ENCODE measurements around the gene INKA1. TPM values are rescaled to one million over a fixed set of nuclear protein-coding genes. Genes with fewer than 3 reads are reported as not detected.
A peak's percentile ranks its signal among the peaks of the same experiment; 100 is the strongest.
"Not testable (repeated sequence)": the region's sequence is repeated elsewhere in the genome, so short reads cannot be mapped to it uniquely, and the experiment has no call there.

The INKA1 gene
- total RNA-seq, 1 experiment from 2014 or later: 1.3 TPM

DNA sequence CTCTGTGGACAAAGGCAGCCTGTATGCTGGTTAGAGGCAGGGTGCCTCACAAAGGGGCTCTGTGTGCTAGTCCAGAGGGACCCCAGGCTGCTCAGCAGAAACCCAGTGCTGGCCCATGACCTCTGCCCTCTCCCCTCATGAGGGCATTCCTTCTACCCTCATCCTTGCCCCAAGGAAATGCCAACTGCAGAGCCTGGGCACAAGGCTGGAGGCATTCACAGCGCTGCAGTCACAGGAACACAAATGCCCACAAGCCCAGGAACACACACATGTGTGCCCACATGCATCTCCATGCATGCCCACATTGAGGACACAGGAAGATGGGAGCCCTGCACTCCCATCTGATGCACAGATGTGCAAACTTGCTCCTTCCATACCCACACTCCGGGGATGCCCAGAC, 3.8 kb downstream of the INKA1 start:
- Histone ChIP-seq H3K4me3 (no peak overlapping the region), H3K27ac (no peak overlapping the region), H3K4me1 (replicated peaks) (peaks cover 13% of the 10 kb centered on the region), H3K9me3 (replicated peaks) (no peaks in the 10 kb centered on the region), H3K27me3 (replicated peaks) (no peaks in the 10 kb centered on the region), H3K36me3 (peaks cover 3% of the 10 kb centered on the region; the same call in 1 of the 2 replicates)
- no peak for DNase-seq (ENCODE audit: low read depth in 1 of 2, low spot score in 2 of 2)

DNA sequence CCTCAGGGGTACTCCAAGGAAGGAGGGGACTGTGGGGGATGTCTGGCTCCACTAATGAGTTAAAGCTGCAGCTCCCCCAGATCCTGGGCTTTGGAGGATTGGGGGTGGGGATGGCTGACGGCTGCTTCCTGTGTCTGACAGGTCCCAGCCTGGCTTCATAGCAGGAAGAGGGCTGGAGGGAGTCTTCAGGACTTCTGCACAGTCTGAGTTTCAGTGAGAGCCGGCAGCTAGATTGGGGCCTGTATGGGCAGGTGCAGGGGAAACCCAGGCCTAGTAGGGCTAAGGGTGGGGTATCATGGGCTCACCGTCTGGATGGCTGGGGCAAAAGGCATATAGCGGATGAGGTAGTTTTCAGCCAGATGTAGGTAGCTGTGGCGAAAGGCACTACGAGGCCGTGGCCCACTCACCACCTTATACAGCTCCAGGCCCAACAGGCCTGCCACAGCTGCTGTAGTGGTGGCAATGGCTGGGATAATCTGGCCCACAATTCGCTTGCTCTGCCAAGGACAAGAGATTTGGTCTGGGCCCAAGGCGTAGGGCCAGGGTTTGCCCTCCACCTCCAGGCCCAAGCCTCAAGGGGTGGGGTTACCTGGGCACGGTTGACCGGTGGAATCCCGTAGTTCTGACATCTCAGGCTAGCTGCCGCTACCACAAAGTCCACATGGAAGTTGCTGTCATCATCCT, 4.5 kb downstream of the INKA1 start:
- Histone ChIP-seq H3K27me3 (replicated peaks) (no peaks in the 10 kb centered on the region), H3K36me3 (peaks cover 3% of the 10 kb centered on the region; the same call in 1 of the 2 replicates), H3K27ac (no peak overlapping the region), H3K4me3 (no peak overlapping the region), H3K4me1 (replicated peaks) (peaks cover 9% of the 10 kb centered on the region), H3K9me3 (replicated peaks) (no peaks in the 10 kb centered on the region)
- no peak for DNase-seq (ENCODE audit: low read depth in 1 of 2, low spot score in 2 of 2)

DNA sequence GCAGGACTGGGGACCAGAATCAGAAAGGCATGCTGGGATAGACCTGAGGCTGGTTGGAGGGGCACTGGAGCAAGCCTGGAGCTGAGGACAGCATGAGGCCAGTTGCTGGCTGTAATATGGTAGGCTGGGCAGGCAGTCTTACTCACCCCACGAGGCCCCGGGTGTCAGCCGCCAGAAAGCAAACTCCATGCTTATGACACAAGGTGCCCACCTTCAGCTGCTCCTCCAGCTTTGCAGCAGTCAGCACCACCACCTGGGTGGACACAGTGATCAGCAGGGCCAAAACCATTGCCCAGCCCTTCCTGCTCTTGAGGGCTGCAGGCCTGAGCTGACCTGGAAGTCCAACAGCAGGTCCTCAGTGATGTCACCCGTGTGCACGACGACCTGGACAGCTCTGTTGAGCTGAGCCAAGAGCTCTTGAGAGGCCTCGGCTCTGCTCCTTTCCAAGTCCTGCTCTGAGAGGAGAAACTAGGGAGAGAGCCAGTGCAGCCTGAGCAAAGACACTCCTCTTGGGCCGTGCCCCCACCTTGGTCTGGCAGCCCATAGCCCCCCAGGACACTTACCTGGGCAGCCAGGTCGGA, 9.9 kb downstream of the INKA1 start:
- Histone ChIP-seq H3K27ac (no peak overlapping the region), H3K4me3 (peak overlapping the region; percentile 31), H3K4me1 (replicated peaks) (peaks cover 9% of the 10 kb centered on the region), H3K36me3 (no peaks in the 10 kb centered on the region), H3K27me3 (replicated peaks) (no peaks in the 10 kb centered on the region), H3K9me3 (replicated peaks) (no peaks in the 10 kb centered on the region)
- DNase-seq (ENCODE audit: low read depth in 1 of 2, low spot score in 2 of 2): no peak

DNA sequence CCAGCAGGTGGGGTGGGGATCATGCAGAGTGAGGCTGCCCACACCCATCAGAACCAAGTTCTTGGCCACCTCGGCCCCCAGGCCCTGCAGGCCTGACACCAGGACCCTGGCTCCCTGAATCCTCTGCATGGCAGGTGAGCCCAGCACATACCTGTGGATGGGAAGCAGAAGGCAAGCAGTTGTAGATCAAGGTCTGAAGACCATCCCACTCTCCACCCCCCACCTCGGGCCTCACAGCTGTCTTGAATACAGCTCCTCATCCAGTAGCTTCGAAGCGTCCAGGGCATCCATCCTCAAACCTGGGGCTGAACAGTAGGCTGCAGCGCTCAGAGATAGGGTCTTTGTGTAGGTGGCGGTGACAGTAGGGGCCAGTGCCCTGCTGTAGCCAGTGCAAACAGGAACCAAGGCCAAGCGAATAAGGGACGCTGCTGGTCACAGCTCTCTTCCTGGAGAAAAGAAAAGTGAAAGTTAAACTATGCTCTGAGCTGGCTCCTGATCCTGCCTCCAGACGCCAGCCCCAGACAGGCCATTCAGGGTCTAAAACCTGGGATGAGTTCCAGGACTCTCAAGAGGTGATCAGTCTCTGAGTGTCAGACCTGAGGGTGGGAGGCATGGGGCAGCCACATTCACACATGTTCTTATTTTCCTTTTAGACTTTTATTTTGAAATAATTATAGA, 10.6 kb downstream of the INKA1 start, which contains the start of gene UBA7:
Gene UBA7, minus strand, starts transcription at position 457 of the 678 bp plus-strand sequence. Its CDS starts 166 bp downstream, at position 291.
- H3K4me1 ChIP-seq (replicated peaks): peaks cover 9% of the 10 kb centered on the region
- peak within 1 kb of the TSS; percentile 31 for H3K4me3 ChIP-seq

DNA sequence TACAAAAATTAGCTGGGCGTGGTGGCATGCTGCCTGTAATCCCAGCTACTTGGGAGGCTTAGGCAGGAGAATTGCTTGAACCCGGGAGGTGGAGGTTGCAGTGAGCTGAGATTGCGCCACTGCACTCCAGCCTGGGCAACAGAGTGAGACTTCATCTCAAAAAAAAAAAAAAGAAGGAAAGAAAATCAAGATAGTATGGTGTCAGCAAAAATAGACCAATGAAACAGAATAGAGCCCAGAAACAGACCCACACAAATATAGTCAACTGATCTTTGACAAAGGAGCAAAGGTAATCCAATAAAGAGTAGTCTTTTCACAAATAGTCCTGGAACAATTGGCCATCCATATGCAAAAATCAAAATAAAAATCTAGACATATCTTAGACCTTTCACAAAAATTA, 20.1 kb downstream of the INKA1 start:
- H3K27me3 ChIP-seq (replicated peaks); H3K36me3 ChIP-seq; H3K9me3 ChIP-seq (replicated peaks); H3K27ac ChIP-seq; DNase-seq (ENCODE audit: low read depth in 1 of 2, low spot score in 2 of 2); H3K4me1 ChIP-seq (replicated peaks); H3K4me3 ChIP-seq: not testable (repeated sequence)

More for the DNA sequence above, 10.6 kb downstream of the INKA1 start, which contains the start of gene UBA7:
- DNase-seq (ENCODE audit: low read depth in 1 of 2, low spot score in 2 of 2): peak in 1 of 2 experiments; percentile 56
- H3K9me3 ChIP-seq (replicated peaks): no peaks in the 10 kb centered on the region
- H3K36me3 ChIP-seq: no peaks in the 10 kb centered on the region
- H3K27me3 ChIP-seq (replicated peaks): no peaks in the 10 kb centered on the region
- peak within 1 kb of the TSS; percentile 34 for H3K27ac ChIP-seq

DNA sequence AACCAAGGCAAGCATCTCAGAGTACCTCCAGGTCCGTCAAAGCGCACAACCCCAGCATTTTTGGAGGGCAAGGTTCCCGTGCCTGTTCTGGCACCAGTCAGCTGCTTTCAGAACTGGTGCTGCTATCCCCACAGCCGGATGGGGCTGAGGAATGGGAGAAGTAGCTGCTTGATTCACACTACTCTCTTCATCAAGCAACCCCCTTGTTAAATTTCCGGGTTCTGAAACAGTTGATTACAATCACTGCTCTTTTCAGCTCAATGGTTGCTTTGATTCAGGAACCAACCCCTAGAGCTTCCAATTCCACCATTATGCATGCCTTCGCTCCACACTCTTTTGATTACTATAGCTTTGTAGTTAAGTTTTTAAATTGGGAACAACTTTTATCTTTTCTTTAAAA, 23.0 kb downstream of the INKA1 start:
- no peak for DNase-seq (ENCODE audit: low read depth in 1 of 2, low spot score in 2 of 2)
- no peak overlapping the region for H3K27ac ChIP-seq
- H3K4me1 ChIP-seq (replicated peaks): no peaks in the 10 kb centered on the region
- no peaks in the 10 kb centered on the region for H3K27me3 ChIP-seq (replicated peaks)
- peaks cover 11% of the 10 kb centered on the region for H3K36me3 ChIP-seq
- H3K4me3 ChIP-seq: no peak overlapping the region
- H3K9me3 ChIP-seq (replicated peaks): no peaks in the 10 kb centered on the region

DNA sequence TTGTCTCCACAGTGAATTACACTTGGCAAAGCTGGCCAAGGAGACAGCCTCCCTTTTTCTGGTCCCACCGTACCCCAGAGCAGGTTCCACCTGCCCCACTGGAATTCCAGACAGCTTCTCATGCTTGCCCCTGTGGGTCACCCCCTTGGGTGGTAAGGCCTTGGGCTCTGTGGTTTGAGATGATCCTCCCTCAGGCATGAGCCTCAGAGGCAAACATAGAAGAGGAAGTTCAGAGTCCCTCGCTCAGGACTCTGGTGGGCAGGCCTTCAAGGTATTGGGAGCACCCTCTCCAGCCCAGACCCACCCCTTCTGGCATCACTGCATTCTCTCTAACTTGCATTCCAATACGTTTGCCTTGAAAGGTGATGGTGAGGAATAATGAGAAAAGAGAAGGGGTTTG, 28.3 kb downstream of the INKA1 start:
- H3K9me3 ChIP-seq (replicated peaks): no peaks in the 10 kb centered on the region
- H3K4me1 ChIP-seq (replicated peaks): no peaks in the 10 kb centered on the region
- H3K4me3 ChIP-seq: no peak overlapping the region
- peaks cover 33% of the 10 kb centered on the region for H3K36me3 ChIP-seq
- no peak overlapping the region for H3K27ac ChIP-seq
- H3K27me3 ChIP-seq (replicated peaks): no peaks in the 10 kb centered on the region
- no peak for DNase-seq (ENCODE audit: low read depth in 1 of 2, low spot score in 2 of 2)

DNA sequence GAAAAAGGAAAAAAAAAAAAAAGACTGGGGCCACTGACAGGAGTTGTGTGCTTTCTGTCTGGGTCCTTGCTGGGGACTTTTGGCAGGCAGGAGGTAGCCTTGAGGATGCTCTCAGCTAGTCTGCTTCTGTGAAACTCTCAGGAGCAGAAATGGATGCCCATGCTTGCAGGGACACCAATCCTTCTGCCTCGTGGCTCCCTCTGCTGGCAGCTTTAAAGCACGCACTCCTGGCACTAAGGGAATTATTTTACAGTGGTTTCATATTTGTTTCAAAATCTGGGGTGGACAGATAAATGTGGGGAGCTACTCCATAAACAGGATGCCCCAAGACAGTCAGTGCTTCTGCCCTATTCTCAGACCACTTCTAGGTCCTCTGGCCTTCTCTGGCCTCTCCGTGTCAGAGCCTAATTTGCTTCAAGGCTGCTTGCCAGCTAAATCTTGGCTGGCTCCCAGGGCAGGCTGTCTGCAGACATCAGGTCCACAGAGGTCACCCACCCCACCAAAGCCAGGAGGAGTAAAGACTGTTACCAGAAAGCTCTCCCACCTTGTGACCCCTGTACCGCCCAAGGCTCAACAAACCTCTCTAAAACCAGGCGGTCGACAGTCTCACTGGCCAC, 36.2 kb downstream of the INKA1 start:
- Histone ChIP-seq H3K4me1 (replicated peaks) (no peaks in the 10 kb centered on the region), H3K4me3 (no peak overlapping the region), H3K9me3 (replicated peaks) (no peaks in the 10 kb centered on the region), H3K27ac (no peak overlapping the region), H3K27me3 (replicated peaks) (no peaks in the 10 kb centered on the region), H3K36me3 (peaks cover 42% of the 10 kb centered on the region)
- DNase-seq (ENCODE audit: low read depth in 1 of 2, low spot score in 2 of 2): peak; percentile 41 to 60

DNA sequence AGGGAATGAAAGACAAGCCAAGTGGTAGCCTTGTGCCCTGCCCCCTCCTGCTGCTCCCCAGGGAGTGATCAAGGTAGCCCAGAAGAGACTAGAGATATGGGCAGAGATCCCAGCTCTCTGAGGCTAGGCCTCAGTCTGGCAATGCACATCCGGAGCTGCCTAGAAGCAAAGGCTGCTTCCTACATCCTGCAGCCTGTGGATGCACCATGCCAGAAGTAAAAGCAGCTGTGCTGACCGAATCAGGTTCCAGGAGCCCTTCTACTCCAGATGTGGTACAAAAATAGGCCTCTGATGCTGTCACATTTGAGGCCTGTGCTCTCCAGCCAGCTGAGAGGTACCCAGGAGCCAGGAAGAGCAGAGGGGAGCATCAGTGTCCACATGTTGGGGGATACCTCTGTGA, 37.3 kb downstream of the INKA1 start:
- Histone ChIP-seq H3K27me3 (replicated peaks) (no peaks in the 10 kb centered on the region), H3K4me3 (no peak overlapping the region), H3K4me1 (replicated peaks) (no peaks in the 10 kb centered on the region), H3K27ac (no peak overlapping the region), H3K36me3 (peaks cover 43% of the 10 kb centered on the region), H3K9me3 (replicated peaks) (no peaks in the 10 kb centered on the region)
- DNase-seq (ENCODE audit: low read depth in 1 of 2, low spot score in 2 of 2): no peak

DNA sequence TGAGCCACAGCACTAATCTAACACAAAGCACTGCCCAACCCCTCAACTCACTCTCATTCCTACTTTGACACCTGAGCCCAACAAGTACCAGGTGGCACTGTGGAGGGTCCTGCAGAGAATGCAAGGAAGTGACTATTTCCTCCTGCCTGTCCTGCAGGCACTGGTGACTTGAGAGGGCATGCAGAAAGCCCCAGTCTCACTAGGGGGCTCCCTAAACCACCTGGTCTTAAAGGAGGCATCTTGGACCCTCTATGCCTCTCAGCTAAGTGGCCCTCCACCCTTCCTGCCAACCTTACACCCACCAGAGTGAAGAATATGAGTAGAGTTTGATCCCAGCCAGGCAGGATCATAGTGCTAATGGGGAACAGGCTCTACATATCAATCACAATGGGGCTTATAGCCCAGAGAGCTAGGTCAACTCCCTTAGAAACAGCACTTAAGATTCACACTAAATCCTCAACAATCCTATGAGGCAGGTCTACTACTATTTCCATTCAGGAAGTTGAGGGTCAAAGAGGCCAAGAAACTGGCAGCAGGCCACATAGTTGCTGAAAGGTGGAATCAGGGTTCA, 38.1 kb downstream of the INKA1 start:
- peak in 1 of 2 experiments; percentile 7 for DNase-seq (ENCODE audit: low read depth in 1 of 2, low spot score in 2 of 2)
- no peaks in the 10 kb centered on the region for H3K4me1 ChIP-seq (replicated peaks)
- H3K4me3 ChIP-seq: no peak overlapping the region
- no peak overlapping the region for H3K27ac ChIP-seq
- H3K9me3 ChIP-seq (replicated peaks): no peaks in the 10 kb centered on the region
- H3K27me3 ChIP-seq (replicated peaks): no peaks in the 10 kb centered on the region
- peaks cover 44% of the 10 kb centered on the region for H3K36me3 ChIP-seq

DNA sequence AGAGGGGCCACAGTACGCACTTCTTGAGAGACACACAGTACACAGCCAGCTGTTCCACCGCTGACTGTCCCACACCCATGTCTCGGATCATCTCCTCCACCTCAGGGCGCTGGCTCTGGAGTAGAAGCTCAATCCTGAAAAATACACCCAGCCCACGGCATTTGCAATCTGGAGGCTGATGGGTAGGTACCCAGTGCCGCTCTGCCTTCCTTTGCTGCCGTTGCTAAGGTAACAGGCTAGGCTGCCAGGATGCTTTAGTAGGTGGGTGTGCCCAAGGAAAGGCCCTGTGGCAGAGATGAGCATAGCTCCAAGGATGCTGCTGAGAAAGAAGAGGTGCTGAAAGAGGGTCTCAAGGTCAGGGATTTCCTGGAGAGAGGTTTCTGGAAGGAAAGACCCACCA, 38.7 kb downstream of the INKA1 start:
- Histone ChIP-seq H3K36me3 (peaks cover 46% of the 10 kb centered on the region), H3K4me3 (no peak overlapping the region), H3K27me3 (replicated peaks) (no peaks in the 10 kb centered on the region), H3K4me1 (replicated peaks) (no peaks in the 10 kb centered on the region), H3K9me3 (replicated peaks) (no peaks in the 10 kb centered on the region), H3K27ac (no peak overlapping the region)
- DNase-seq (ENCODE audit: low read depth in 1 of 2, low spot score in 2 of 2): no peak

DNA sequence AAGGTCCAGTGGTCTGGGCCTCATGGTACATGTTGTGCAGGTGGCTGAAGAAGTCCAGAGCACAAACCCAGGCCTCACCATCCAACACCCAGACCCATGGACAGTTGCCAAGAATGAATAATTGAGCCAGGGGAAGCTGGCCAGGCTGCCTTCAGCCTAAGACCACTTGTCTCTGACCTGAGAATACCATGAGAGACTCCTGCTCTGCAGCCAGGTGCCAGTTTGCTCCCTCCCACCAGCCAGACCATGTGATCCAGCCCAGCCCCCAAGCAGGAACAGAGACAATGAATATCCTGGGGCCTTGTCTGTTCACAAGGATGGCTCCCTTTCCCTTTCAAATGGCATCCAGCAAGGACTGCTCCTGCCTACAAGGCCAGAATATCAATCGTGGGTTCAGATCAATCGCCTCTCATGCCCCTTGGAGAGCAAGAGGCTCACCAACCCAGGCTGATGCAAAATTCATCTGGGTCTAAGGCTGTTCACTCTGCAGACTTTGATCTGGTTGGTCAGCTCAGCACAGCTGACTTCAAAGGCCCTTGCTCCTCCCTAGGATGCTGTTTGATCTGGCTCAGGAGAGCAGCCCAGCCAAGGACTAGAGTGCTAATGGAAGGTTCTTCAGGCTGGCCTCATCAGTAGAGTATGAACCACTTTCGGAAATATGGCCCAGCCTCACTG, 39.9 kb downstream of the INKA1 start:
- peaks cover 47% of the 10 kb centered on the region for H3K36me3 ChIP-seq
- DNase-seq (ENCODE audit: low read depth in 1 of 2, low spot score in 2 of 2): no peak
- H3K4me3 ChIP-seq: no peak overlapping the region
- H3K4me1 ChIP-seq (replicated peaks): no peaks in the 10 kb centered on the region
- H3K27ac ChIP-seq: no peak overlapping the region
- H3K27me3 ChIP-seq (replicated peaks): no peaks in the 10 kb centered on the region
- H3K9me3 ChIP-seq (replicated peaks): no peaks in the 10 kb centered on the region

DNA sequence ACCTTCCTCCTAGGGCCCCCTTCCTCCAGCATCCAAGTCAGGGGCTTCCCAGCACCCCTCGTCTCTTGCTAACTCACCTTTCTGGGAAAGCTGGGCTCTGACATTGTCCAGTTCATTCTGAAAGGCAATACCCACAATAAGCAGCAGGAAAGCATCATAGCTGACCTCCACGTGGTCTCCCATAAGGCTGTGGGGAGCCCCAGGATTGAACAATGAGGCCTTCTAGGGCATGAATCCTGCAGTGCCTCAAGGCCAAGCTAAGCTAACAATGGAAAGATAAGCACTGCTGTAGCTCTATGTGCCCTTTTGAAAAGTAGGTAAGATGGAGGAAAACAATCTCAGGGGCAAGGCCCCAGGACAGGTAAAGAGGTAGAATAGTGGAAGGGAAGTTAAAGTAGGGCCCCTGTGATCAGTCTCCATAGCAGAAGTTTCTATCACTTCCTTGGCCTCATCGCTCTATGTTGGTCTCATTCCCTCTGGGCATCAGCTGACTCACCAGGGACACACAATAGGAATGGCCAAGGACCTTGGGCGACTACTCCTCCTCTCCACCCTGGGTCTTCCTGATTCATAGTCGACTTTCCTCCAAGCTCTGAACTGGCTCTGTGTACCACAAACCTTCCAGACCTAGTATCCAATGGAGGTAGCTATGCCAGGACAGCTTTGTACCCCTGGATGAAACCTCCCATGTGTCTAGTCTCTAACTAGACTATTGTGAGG, 41.6 kb downstream of the INKA1 start:
- Histone ChIP-seq H3K27ac (no peak overlapping the region), H3K9me3 (replicated peaks) (no peaks in the 10 kb centered on the region), H3K4me1 (replicated peaks) (no peaks in the 10 kb centered on the region), H3K4me3 (no peak overlapping the region), H3K36me3 (peaks cover 32% of the 10 kb centered on the region), H3K27me3 (replicated peaks) (no peaks in the 10 kb centered on the region)
- DNase-seq (ENCODE audit: low read depth in 1 of 2, low spot score in 2 of 2): no peak
